DMS153 treated with DMSO at 0.1 percent for 48 hours (cell line): Measurements from ENCODE around the gene GTPBP2.

ENCODE experiments used
- DNase-seq: peaks from one replicate; lab custom pipeline; 2025; ENCODE audit not compliant: unreplicated experiment; lab: John Stamatoyannopoulos, UW

The GTPBP2 gene

GRCh38 chr6:43579171-43579570 is 49.9 kb downstream of the GTPBP2 start:
- no peak for DNase-seq

- DNase-seq, result no peak
Observed at GRCh38 chr6:43578748-43579147, 50.3 kb downstream of the GTPBP2 start.

GRCh38 chr6:43575772-43576551 is 53.1 kb downstream of the GTPBP2 start, which contains the start of the genes POLH and XPO5:
Gene POLH, plus strand, starts transcription at chr6:43576185. Its CDS starts 6,135 bp downstream, at chr6:43582320.
Gene XPO5, minus strand, starts transcription at chr6:43576038. Its CDS starts 174 bp downstream, at chr6:43575864.
- DNase-seq, result peak; percentile 93

GRCh38 chr6:43575105-43575771 is 53.8 kb downstream of the GTPBP2 start:
- DNase-seq, result no peak

- DNase-seq, result no peak
Observed at GRCh38 chr6:43572015-43572414, 57.0 kb downstream of the GTPBP2 start.

- no peak for DNase-seq
Observed at GRCh38 chr6:43570876-43571441, 58.1 kb downstream of the GTPBP2 start.
